Anterior cingulate cortex (tissue), 58 donors: ENCODE measurements around the gene ARHGAP24.

Experiments used
- DNase-seq, 58 donors: peaks; one replicate each; lab custom pipeline; 2025; lab: John Stamatoyannopoulos, UW

The ARHGAP24 gene

DNA sequence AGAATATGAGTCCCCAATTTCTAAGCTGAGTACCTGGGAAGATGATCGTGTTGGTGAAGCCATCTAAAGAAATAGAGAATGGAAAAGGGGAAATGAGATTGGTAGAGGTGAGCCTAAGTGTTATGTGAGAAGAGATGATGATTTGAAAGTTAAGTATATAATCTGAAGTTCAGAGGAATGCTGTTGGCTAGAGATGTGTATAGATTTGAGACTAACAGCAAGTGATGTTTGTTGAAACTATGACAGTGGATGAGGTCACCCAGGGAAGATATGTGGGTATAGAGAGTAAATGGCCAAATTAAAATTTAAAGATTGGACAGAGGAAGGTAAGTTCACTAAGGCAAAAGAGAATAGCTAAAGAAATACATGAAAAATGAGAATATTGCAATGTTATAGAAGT is 560.7 kb downstream of the ARHGAP24 start:
- no peak for DNase-seq

DNA sequence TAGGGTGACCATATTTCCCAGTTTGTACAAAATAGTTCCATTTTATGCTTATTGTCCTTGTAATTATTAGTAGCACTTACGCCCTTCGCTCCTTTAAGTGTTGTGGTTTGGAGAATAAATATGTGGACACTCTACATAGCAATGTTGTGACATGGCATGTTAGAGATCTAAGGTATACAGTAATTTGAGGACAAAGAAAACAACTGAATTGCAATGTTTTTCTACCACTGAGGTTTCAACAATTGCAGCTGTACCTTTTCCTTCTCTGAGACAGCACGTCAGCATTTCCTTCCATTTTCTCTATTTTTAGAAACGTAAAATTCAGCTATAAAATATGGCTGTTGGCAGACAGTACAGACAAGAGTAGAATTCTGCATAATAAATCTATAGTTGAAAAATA is 561.8 kb downstream of the ARHGAP24 start:
- DNase-seq = no peak

DNA sequence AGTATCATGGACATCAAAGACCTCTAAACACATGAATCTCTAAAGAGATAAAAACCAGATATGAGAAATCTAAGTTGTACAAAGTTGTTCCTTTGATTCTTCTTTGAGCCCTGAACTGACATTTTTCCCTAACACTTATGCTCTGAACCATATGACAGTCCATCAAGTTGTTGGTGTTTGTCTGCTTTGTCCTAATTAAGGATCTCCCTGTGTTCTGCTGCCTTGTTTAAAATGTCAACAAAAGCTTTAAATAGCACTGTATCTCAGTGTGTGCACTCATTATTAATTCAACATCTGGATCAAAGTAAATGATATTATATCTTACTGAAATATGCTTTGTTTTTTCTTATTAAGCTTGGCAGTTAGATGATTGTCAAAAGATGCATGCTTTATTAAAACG is 563.1 kb downstream of the ARHGAP24 start:
- DNase-seq = no peak

DNA sequence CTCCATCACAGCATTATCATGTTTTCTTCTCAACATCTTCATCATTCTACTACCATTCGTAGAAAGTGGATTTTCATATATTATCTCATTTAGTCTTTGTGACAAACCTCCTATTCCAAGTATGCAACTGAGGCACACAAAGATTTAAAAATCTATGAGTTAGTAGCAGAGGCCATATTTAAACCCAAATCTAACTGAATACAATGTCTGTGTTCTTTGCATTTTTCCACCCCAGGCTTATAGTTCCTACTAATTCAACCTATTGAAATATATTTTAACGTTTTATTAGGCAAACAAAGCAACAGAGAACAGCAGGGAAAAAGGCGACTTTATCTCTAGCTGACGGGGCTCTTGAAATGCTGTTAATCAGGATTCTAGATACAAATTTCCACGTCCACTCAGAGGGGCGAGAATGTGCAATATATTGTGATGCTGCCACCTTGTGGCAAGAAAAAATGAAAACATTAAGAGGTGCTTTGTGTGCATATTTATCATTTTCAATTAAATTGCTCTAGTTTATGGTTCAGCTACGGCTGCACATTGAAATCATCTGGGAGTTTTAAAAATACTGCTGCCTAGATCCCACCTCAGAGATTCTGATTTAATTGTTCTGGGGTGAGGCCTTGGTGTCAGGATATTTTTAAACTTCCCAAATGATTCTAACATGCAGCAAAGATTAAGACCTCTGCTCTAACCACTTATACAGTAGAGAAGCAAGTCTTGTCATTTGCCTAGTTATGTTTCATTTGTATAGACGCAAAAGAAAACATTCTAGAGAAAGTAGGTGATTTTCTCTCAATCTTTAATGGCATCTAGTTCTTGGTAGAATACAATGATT is 569.0 kb downstream of the ARHGAP24 start:
- DNase-seq = peak in 10 of 58 donors; percentile 2 to 41 (median 8)

DNA sequence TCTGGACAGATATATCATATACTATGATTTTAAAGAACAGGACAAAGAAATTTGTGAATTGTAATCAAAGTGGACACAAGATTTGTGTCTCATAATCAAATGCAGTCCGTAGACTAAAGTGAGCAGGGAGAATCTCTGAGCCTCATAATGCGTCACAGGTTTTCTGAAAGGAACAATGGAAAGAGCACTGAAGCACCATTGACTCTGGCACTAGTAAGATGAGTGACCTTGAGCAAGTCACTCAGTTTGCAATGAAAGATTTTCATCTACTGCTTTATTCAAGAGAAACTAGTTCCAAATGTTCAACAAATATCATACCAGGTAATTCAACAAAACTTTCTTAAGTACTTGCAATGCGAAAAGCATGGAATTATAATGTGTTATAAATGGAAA is 569.6 kb downstream of the ARHGAP24 start:
- no peak for DNase-seq

DNA sequence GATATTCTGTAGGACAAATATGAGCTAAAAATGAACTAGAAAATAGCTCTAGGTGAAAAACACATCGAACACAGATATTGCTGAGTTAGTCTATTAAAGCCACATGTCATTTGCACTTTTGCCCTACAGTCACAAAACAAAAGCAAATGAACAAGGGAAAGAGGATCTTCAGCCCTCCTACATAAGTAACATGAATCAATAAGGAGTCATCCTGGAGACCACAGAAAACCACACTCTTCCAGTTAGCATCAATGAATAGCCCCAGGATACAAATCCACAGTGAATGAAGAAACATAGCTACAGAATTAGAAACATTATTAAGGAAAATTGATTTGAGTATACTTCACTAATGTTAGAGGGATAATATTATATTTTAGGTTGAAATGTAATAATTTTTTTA is 573.5 kb downstream of the ARHGAP24 start:
- DNase-seq = no peak

DNA sequence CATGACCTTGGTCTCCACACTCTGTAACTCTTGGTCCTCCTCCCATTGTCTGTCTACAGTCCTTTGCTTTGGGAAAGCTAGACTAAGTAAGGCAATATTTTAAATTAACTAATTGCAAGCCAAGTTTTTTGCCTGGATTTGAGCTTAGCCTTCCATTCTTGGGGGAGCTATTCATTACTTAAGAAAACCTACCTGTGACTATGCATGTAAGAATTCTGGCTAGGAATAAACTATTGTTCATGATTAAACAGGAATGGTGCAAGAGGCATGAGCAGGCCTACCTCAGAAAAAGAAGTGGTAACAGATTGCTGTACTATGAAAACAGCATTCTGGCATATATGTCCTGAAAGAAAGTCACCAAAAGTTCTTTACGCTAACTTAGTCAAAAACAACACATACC is 575.5 kb downstream of the ARHGAP24 start:
- DNase-seq = no peak
